Inflammatory macrophage treated with lipopolysaccharide for 1 hour (primary cell): ENCODE data around the gene SYTL3.

Experiments used
- DNase-seq, 2 donors: peaks; one replicate each; pipeline ENCODE4 v3.0.0-alpha.2; 2020 to 2022

The SYTL3 gene

DNA sequence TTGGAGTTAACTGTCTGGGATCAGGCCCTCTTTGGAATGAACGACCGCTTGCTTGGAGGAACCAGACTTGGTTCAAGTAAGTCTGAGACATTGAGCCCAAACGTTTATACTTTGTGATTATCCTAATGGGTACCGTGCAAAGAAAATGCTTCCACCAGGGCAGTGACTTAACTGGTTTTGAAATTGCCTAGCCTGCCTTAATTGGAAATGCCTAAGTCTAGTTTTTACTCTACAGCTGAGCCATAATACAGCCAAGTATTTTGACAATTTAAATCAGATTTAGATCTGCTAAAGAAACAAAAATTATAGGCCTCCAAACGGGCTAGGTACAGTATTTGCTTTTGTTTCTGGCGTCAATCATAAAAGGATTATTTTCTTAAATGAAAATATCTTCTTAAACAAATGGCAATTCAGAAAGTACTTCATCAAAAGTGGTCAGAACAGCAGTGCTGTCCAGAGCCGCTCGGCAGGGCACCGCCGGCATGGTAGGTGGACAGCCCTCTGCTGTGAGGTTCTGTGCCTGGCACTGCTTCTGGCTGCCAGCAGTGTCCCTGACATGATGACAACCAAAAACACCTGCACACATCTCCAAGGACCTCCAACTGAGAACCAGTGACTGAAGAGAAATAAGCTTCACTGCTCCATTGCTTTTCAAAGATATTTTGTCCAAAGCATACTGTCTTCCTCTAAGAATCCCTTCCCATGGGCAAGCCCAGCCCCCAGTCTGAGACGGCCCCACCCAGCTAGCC lies 113.8 kb downstream of the SYTL3 start:
- DNase-seq, result no peak

DNA sequence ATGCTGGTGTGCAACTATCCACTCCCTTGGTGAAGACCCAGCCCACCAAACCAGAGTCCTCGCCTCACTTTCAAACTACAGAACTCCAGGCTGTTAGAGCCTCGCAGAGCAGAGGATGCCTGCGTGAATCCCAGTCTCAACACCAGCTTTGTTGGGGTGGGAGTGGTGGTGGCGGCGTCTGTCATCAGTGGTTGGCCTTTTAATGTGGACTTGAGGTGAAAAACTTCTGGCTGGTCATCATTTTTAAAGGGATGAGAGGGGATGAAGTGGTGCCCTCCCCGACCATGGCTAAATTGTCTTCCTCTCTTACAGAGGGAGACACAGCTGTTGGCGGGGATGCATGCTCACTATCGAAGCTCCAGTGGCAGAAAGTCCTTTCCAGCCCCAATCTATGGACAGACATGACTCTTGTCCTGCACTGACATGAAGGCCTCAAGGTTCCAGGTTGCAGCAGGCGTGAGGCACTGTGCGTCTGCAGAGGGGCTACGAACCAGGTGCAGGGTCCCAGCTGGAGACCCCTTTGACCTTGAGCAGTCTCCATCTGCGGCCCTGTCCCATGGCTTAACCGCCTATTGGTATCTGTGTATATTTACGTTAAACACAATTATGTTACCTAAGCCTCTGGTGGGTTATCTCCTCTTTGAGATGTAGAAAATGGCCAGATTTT lies 114.5 kb downstream of the SYTL3 start:
- DNase-seq, result no peak

DNA sequence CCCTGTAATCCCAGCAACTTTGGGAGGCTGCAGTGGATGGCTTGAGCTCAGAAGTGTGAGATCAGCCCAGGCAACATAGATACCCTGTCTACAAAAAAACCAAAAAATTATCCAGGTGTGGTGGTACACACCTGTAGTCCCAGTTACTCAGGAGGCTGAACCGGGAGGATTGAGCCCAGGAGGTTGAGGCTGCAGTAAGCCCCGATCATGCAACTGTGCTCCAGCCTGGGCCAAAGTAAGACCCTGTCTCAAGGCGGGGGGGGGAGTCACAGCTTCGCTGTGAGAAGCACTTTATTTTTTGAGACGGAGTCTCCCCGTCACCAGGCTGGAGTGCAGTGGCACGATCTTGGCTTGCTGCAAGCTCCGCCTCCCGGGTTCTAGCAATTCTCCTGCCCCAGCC lies 115.1 kb downstream of the SYTL3 start:
- no peak for DNase-seq

- DNase-seq, result no peak
Observed at GRCh38 chr6:158765499-158766068, 115.7 kb downstream of the SYTL3 start.

DNA sequence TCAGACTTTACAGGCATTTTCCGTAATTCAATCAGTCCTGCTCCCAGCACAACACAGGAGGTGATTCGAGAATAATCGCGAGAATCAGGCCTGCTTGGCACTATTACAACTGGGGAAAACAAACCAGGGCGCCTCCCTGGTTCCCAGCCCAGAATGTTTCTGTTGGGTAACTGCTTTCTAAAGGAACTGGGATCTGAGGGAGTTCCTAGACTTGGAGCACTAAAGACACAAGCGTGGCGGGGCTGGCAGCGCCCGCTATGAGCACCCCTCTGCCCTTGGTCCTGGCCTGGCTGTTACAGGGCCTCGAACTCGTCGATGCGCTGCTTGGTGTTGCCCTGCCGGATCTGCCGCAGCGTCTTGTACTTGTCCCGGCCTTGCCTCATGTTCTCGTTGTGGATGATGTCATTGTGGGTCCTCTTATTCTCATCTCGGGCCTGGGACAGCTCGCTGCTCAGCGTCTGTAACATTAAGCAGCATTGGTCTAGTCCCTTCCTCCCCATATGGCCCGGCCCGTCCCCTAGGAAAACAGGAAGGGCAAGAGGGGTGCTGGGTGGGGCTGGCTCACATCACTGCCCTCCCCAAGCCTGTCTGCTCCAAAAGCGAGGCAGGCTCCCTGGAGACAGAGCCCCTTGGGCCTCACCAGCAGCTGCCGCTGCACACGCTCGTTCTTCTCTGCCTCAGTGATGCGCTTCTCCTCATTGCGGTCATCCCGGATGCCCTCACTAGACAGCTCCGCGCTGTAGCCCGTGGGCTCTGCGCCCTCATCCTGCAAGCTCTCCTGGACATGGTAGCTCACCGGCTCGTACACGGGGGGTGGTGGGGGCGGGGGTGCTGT lies 117.0 kb downstream of the SYTL3 start:
- DNase-seq, result no peak

- no peak for DNase-seq
Observed at GRCh38 chr6:158767709-158768108, 117.9 kb downstream of the SYTL3 start.

DNA sequence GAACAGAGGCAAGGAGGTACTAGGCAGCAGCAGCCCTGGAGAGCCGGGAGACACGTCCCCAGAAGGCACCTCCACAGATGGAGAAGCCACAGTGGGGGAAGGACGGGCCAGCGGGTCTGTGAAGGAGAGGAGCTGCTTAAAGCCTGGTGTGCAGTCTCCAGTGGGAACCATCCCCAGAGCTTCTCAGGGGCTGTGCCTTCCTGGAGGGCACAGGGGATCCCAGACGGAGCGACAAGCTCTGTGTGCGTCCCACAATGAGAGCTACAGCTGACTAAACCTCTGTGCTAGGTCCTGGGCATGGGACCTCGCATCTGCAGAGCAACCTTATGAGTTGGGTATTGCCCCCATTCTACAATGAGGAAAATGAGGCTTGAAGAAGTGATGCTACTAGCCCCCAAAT lies 118.6 kb downstream of the SYTL3 start:
- DNase-seq, result no peak

DNA sequence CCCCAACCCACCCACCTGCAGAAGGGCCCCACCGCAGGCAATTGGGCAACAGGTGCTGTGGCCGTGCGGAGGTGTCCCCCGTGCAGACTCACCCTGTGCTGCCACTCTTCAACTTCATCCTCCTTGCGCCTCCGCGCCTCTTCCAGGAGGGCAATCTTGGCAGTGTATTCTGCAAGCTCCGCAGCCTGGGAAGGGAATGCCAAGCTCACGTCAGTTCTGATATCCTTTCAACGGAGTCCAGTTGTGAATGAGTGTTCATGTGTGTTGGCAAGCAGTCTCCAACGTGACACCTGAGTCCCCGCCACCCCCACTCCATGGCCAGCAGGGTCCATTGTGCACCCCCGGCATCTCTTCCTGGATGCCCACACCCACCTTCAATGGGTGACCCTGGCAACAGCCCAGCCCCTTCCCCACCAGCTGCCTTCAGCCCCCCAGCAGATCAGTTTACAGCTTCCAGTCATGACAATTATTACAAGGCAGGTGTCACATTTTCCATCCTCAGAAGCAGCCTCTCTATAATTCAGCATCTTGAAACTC lies 119.4 kb downstream of the SYTL3 start:
- DNase-seq, result no peak

DNA sequence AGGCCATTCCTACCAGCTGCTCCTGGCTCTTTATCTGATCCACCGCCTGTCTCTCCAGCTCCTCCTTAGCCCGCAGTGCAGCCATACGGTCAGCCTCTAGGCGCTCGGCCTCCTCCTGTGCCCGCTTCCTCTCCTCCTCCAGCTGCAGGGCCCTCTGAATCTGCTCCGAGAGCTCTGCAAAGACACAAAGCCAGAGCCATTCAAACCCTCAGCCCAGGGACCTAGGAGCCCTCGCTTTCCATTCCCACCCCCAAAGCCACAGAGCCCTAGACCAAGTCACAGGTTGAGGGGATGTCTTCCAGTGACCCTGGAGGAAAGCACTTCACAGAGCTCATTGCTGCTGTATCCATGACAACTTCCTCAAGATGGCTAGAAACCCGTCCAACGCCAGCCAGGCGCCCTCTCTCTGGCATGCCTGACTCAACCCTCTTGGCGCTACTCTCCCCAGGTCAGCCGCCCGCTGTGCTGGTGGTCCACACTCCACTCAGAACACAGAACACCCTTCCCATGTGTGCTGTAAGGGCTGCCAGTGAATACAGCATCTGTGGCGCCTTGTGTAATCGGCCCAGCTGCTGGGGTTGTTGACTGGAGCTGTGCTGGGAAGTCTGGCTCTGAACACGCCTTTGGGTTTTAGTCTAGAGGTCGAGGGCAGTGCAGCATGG lies 120.0 kb downstream of the SYTL3 start:
- DNase-seq, result no peak

DNA sequence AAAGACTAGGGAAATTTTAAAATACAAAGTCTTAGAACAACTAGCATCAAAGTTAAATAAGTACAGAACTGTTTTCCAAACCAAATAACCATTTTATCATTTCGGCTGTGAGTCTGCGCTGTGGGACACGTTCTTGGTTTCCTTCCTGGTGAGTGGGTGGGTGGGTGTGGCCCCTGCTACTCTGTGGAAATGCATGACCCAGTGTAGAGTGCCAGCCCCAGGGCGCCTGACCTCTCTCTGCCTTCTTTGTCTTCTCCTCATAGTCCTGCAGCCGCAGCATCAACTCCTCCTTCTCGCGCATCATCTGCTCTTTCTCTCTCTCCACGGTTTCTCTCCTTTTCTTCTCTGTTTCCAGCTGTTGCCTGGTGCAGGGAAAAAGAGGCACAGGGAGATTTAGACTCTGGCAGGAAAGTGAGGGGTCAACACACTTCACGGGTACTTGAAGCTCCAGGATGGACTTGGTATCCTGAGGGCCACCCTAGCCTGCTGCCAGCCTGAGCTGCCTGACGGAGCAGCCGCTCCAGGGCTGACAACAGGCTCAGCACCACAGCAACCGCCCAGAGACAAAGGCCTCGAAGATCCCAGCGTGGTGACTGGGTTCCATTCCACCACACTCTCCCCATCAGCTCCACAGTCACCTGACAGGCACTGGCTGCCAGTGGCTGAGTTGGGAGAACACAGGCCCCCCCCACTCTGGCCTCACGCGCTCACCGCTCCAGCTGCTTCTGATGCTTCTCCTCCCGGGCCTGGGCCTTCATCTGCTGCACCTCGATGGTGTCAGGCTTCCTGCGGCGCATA lies 120.9 kb downstream of the SYTL3 start:
- peak in 1 of 2 donors; percentile 10 for DNase-seq

DNA sequence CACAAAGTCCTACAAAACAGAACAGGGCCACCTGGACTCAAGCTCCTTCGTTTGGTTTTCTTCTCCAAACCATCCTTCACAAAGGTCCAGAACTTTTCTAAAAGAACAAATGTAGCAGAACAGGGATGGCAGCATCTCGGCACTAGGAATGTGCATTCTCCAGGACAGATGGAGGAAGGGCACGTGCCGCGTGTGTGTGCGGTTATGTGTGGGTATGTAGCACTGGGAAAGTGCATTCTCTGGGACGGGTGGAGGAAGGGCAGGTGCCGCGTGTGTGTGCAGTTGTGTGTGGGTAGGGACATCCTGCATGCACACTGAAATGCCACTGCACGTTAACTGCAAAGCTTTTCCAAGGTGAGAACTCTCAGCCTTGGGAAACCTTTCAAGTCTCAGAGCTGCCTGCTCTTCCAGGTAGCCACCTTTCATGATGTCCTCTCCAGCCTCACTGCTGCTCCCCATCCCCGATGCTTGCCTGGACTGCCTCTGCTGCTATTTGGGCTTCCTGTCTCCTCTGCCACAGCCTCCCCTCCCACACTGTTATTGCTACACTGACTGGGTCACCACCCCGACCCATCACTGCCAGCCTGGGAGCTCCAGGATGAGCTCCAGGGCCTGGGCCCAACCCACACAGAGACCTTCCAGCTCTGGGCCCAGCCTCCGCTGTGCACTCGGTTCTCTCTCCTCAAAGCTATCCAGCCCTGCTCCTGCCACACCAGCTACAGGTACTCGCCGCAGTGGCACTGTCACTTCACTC lies 121.7 kb downstream of the SYTL3 start:
- peak; percentile 60 to 76 for DNase-seq

DNA sequence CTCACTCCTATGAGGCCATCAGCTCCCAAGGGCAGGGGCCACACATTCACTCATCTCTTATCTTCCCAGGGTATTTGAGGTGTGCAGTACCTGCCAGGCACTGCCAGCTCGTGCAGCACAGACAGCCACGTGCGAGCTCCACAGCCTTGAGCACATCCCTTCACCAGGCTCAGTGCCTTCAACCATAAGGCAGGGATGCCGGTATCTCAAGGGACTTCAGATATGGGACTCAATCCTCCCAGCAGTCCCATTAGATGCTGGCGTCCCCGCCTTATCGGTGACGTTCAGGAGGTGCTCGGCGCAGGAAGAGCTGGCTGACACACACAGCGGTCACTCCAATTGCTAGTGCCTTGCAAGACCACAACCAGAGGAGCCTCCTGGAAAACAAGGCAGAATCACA lies 122.3 kb downstream of the SYTL3 start:
- no peak for DNase-seq

- peak; percentile 63 to 79 for DNase-seq
Observed at GRCh38 chr6:158772851-158773371, 123.1 kb downstream of the SYTL3 start.

GRCh38 chr6:158773581-158774449 lies 124.0 kb downstream of the SYTL3 start:
- DNase-seq, result no peak

DNA sequence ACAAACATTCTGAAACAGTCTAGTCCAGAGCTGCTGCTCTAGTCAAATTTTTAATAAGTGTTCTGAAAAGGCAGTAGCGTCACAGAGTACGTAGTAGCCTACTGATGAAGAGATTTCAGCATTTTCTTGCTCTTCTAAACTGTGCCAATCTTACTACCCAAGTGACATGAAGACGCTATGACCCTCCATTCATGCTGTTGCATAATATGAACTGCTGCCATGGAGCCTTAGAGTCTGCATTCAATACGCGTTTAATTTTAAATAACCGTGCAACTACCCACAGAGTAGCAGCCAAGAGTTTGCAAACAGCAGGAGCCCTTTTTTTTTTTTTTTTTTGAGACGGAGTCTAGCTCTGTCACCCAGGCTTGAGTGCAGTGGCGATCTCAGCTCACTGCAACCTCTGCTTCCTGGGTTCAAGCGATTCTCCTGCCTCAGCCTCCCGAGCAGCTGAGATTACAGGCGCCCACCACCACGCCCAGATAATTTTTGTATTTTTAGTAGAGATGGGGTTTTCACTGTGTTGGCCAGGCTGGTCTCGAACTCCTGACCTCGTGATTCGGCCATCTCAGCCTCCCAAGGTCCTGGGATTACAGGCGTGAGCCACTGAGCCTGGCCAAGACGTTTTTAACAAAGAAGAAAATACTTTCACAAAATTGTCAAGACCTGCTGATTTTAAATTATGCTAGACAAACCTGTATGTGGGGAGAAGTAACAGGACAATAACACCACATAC lies 125.0 kb downstream of the SYTL3 start:
- DNase-seq, result no peak

DNA sequence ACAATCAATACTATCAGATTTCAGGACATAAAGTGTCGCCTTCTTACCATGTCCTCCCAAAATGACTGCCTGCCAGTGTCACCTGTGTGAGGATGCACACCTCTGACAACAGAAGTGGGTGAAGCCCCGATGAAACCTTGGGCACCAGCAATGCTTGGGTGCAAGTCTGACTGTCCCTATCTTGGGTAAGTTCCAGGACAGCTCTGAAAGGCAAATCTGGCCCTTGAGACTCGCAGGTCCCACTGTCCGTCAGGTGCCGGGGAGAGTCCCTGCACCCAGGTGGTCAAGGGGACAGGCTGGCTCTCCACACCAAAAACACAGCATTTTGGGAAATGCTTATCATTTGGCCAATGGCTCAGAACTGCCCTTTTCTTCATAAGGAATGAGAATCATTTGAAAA lies 126.0 kb downstream of the SYTL3 start:
- DNase-seq, result no peak

- no peak for DNase-seq
Observed at GRCh38 chr6:158776737-158777136, 126.9 kb downstream of the SYTL3 start.

GRCh38 chr6:158777510-158777909 lies 127.7 kb downstream of the SYTL3 start:
- DNase-seq, result no peak

DNA sequence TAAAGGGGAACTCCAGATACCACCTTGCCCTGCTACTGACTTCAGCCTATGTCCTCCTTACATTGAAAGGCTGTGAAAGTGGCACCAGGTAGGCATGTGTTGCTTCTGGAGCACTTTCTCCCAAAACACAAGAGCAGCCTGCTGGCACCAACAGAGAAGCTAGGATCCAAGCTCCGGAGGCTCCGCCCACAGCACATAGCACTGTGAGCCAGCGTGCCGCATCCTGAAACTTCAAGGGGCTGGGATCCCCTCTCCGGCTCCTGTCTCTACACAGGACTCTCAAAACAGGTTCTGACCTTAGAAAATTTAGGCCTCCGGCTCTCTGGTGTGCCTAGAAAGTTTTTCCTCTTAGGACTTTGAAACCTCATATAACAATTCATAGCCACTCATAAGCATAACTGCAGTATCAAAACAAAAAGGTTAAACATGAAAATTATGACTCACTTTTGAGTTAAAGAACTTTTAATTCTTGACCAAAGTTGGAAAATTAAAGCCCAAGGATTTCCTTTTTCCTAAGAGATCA lies 128.2 kb downstream of the SYTL3 start:
- DNase-seq, result no peak
